Right forelimb (tissue), 1 donor: ENCODE data around the gene ACKR4.
"Not testable (repeated sequence)": the region's sequence is repeated elsewhere in the genome, so short reads cannot be mapped to it uniquely, and the experiment has no call there.

ENCODE experiments used
- DNase-seq: peaks from one replicate; pipeline ENCODE4 v3.0.0-alpha.2; 2018

Gene ACKR4

GRCh38 chr3:132596816-132597433, at the start of gene ACKR4:
Gene ACKR4, plus strand, starts transcription at chr3:132597270. Its CDS starts 3,128 bp downstream, at chr3:132600398.
- DNase-seq, result no peak

- no peak for DNase-seq
These were observed 47.9 kb upstream of the ACKR4 start for GRCh38 chr3:132549169-132549568.

DNA sequence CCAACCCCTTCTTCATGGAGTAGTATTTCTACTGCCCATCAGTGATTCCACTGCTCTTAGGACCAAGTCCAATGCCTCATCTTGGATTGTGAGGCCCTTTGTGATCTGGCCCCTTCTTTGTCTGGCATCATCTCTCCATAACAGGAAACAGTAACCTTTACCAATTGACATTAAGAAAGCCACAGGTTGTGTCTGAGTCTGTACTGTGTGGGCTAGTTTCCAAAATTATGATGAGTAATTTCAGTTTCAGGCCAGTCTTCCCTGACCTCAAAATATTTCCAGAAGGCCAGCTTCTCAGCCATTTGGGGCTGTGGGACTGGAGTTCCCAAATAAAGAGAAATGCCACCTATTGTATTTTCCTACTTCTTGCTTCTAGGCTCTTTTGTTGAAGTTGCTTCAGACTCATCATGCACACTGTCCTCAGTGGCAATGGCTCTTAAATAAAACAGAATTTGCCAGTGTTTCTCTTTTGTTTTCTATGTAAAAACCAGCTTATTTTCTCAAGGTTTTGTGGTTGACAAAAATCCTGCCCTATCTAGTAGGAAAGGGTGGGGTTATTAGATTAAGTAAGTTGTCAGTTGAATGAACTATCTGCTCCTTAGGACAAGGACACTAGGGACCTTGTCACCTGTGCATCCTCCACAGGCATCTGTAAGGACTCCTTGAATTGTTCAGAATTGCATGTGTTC, 47.0 kb upstream of the ACKR4 start:
- no peak for DNase-seq

DNA sequence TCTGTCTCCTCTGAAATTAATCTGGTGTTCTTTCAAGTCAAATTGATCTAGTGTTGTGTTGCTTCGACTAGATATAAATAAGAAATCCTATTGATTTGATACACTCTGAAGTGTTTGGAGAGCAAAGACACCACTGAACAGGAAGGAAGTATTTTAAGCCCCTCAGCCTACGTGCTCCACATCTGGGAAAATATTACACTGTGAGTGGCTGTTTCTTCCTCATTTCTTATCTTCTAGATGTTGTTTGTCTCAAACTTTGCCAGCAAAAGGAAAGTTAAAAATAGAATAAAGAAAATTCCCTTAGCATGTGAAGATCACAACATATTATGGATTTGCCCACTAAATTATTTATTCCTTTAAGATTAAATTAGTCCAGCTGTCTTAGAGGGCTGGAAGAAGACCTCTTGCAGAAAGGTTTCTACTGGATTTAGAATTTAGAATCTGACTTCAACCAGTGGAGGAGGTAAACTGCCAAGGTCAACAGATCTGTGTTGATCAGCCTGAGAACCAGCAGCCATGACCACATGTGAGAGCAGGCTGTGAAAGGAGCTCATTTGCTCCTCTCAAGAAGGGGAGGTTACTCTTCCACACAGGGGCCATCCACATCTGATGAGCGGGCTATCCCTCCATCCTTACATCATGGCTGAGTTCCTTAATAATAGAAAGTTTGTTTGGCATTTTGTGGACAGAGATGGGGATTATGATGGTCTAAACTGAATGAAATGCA, 46.3 kb upstream of the ACKR4 start:
- no peak for DNase-seq

DNA sequence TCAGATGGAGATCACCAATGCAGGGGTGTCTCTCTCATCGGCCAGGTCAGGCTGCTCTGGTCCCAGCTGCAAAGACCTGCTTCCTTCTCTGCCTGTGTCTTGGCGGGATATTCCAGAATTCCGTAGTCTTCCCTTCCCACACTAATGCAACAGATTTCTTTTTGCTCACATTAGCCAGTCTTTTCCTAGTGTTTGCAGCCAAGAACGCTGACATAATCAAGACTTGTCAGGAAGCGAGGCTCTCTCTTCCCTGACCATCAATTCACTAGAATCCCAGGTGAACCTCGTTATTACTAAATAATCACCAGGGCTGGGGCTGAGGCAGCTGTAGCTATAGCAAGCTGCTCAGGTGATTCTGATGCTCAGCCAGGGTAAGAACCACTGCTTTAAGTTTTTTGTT, 43.2 kb upstream of the ACKR4 start:
- DNase-seq, result no peak

GRCh38 chr3:132554437-132554836, 42.6 kb upstream of the ACKR4 start:
- DNase-seq, result no peak

DNA sequence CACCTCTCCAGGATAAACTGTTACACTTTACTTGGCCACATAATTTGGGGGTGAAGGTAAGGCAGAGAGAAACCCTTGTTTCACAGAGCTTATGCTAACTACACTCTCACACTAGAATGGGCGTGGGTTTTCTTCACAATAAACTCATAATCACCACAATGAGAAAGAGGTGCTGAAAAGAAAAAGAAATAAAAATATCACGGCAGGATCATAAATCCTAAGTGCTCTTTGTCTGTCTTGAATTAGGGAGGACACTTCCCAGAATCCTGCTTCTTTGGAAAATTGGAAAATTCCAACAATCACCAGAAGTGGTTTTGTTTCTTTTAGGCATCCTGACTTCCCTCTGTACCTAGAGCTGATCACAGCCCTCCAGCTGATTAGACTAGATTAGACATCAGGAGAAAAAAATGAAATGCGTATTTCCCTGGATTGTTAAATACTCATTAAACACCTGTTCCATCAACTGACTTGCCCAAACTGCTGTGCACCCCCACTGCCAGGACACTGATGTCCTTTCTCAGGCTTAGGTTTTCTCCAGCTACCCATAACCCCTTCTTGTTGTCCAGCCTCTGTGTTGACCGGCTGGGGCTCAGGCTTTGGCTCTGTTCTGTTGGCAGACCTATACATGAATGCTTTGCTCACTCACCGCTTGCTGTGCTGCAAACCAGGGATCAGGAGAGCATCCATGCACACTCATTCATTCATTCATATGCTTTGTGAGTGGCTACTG, 41.6 kb upstream of the ACKR4 start:
- no peak for DNase-seq

DNA sequence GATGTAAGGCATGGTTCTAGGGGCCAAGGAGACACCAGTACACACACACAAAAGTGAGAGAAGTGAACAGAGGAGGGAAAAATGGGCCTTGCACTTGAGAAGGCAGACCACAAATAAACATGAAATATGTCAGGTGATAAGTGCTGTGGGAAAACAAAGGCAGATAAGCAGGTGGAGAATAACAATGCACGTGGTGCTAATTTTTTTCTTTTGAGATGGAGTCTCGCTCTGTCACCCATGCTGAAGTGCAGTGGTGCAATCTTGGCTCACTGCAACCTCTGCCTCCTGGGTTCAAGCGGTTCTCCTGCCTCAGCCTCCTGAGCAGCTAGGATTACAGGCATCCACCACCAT, 41.1 kb upstream of the ACKR4 start:
- DNase-seq, result not testable (repeated sequence)

- no peak for DNase-seq
These were observed 40.4 kb upstream of the ACKR4 start for GRCh38 chr3:132556508-132557159.

DNA sequence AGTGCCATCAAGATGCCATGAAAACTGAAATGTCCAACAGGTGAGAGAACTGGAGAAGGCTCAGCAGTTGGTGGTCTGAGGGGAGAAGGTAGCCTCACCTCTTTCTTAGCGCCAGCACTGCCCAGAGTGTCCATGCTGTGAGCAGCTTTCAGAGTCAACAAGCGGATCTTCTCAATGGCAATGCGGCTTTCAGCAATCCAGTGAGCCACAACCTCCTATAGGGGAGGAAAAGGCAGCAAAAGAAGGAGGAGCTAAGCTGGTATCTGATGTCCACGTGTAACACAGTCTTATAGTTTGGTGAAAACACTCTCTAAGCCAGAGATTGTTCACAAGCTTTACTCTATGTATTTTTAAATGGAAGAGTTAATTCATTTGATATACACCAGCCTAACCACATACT, 36.1 kb upstream of the ACKR4 start:
- DNase-seq, result no peak

DNA sequence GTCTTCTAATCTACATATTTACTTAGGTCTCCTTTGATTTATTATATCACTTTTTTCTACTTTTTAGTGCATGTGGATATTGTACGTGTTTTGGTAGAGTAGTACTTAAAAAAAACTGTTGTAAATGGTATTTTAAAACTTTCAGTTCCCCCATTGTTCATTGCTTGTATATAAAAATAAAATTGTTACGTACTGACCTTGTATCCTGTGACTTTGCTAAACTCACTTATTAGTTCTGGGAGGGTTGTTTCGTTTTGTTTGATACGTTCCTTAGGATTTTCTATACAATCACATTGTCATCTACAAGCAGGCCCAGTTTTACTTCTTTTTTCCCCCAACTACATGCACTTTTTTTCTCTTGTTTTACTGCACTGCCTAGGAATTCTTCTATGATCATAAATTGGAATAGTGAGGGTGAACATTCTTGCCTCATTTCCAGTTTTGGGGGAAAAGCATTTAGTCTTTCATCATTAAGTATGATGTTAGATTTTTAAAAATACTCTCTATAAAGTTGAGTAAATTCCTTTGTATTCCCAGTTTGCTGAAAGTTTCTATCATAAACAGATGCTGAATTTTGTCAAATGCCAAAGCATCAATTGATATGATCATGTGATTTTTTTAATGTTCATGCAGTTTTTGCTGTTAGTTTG, 33.5 kb upstream of the ACKR4 start:
- DNase-seq, result no peak

- DNase-seq, result no peak
These were observed 33.0 kb upstream of the ACKR4 start for GRCh38 chr3:132564070-132564465.

- DNase-seq, result no peak
These were observed 28.6 kb upstream of the ACKR4 start for GRCh38 chr3:132568422-132568821.

GRCh38 chr3:132569153-132569552, 27.9 kb upstream of the ACKR4 start:
- no peak for DNase-seq

GRCh38 chr3:132569580-132569979, 27.5 kb upstream of the ACKR4 start:
- DNase-seq, result no peak

DNA sequence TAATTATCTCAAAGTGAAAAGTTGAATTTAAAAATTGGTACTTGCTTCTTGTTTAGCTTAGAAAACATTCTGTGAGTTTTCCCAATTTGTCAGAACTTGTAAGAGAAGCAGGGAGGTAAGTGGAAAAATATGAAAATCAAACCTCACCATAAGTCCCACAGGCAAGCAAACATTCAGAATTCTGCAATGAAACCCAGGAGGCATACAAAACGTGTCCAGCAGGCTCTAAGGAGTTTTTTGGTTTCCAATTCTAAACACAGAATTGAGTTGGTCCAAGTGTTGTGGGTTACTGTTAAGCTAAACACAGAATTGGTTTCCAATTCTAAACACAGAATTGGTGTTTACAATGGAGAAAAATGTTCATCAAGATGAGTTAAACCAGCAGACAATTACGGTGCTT, 27.1 kb upstream of the ACKR4 start:
- DNase-seq, result no peak

DNA sequence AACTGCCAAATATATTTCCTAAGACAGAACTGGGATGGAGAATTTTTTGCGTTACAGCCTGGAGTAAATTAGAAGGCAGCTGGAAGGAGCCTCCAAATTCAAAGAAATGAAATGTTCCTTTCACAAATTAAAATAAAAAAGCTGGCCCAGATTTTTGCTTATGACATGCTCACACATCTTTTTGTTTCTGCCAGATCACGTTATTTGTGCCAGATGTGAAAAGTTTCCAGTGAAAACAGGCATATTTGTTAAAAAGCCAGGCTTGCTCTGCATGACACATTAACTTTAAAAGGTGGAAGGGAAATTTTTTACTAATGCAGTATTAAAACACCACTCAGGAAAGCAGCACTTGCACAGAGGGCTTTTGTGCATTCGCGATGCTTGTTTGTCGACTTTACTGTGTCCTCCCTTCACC, 23.3 kb upstream of the ACKR4 start:
- no peak for DNase-seq

GRCh38 chr3:132587401-132587800, 9.7 kb upstream of the ACKR4 start:
- no peak for DNase-seq

DNA sequence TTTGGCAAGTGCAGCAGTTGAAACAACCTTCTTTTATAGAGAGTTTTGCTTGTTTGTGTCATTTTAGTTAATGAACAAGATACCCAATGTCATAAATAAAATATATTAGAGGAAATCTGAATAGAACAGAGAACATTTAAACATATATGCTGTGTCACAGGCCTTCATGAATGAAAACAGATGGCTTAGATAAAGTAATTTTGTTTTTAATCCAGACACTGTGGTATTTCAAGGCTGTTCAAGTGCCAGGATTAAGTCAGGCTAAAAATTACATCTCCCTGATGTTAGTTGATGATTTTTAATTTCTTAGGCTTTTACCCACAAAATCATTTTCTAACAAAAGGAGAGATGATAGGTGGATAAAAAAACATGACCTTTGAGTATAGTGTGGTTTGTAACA, 4.9 kb upstream of the ACKR4 start:
- DNase-seq, result no peak

- no peak for DNase-seq
These were observed 3.7 kb upstream of the ACKR4 start for GRCh38 chr3:132593241-132593946.

- no peak for DNase-seq
These were observed 3.1 kb upstream of the ACKR4 start for GRCh38 chr3:132593947-132594323.

DNA sequence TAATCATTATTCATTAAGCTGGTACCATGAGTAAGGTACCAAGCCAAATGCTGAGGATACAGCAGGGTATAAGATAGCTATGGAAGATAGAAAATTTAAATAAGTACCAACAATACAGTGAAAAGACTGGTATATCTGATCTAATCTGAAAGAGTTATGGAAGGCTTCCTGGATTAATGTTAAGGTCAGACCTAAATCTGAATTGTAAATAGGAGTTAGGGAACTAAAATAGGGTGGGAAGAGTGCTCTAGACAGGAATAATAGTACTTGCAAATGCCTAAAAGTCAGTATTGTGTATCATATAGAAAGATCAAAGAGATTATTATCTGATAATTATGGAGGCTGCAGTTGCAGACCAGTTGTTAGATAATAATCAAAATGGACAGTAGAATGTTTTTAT, 2.6 kb upstream of the ACKR4 start:
- DNase-seq, result no peak
